Spleen (tissue), 11 donors: Measurements from ENCODE around the gene B4GALT2. TPM values are rescaled to one million over a fixed set of nuclear protein-coding genes. Genes with fewer than 3 reads are reported as not detected.

Experiments used
- DNase-seq: peaks from one replicate; pipeline ENCODE4 v3.0.0-alpha.2; 2020
- H3K27ac ChIP-seq, 8 donors: fragments of 200-600 bp; sonication (generic) in 7 of 8; 1 replicate in 4 of 8; 2 replicates in 4 of 8; pipeline versions ENCODE4 v1.5.0 to v1.8.0; 2016 to 2021; ENCODE audit warnings: inconsistent platforms in 4 of 8, mild to moderate bottlenecking in 4 of 8, moderate library complexity in 1 of 8
- H3K27me3 ChIP-seq, 7 donors: fragments of 200-600 bp; sonication (generic) in 6 of 7; replicated peaks in 1 of 7; 1 replicate in 4 of 7; 2 replicates in 3 of 7; pipeline versions ENCODE4 v1.5.0 to v1.8.0; 2016 to 2021; ENCODE audit warnings: inconsistent platforms in 3 of 7, mild to moderate bottlenecking in 1 of 7
- H3K36me3 ChIP-seq, 6 donors: fragments of 200-600 bp; sonication (generic) in 5 of 6; 1 replicate in 4 of 6; 2 replicates in 2 of 6; pipeline versions ENCODE4 v1.5.0 to v1.8.0; 2016 to 2021; ENCODE audit warnings: inconsistent platforms in 2 of 6
- H3K4me1 ChIP-seq, 6 donors: fragments of 200-600 bp; sonication (generic) in 5 of 6; 1 replicate in 3 of 6; 2 replicates in 3 of 6; pipeline versions ENCODE4 v1.5.0 to v1.8.0; 2016 to 2021; ENCODE audit warnings: inconsistent platforms in 3 of 6
- H3K4me3 ChIP-seq, 8 donors: fragments of 200-600 bp; sonication (generic) in 7 of 8; 1 replicate in 4 of 8; 2 replicates in 4 of 8; pipeline versions ENCODE4 v1.5.0 to v1.8.0; 2016 to 2021; ENCODE audit warnings: inconsistent platforms in 4 of 8, mild to moderate bottlenecking in 4 of 8, moderate library complexity in 2 of 8
- H3K9me3 ChIP-seq, 8 donors: fragments of 200-600 bp; sonication (generic) in 7 of 8; 1 replicate in 4 of 8; 2 replicates in 4 of 8; pipeline versions ENCODE4 v1.5.0 to v1.8.0; 2016 to 2021; ENCODE audit warnings: inconsistent platforms in 4 of 8
- POLR2A ChIP-seq, 3 donors: fragments of 450-650 bp; IDR thresholded peaks; one replicate each; pipeline ENCODE4 v1.5.1; 2017; ENCODE audit warnings: antibody characterized with exemption in 3 of 3, mild to moderate bottlenecking in 1 of 3
- POLR2AphosphoS5 ChIP-seq, 3 donors: sonication (generic); formaldehyde crosslinking; IDR thresholded peaks; one replicate each; pipeline ENCODE4 v1.5.1; 2017; ENCODE audit warnings: antibody characterized with exemption in 3 of 3
- WGBS, 5 donors: extraction: QIAGEN DNeasy Blood & Tissue Kit in 3 of 5; methylation state at CpG; one replicate each; pipeline versions ENCODE4 v1.1.5 to v1.1.7; 2013 to 2018; 5-methylcytosine and 5-hydroxymethylcytosine counted together
- intact Hi-C: fragments of 100-400 bp; cut with DNase I; formaldehyde crosslinking; loops from one replicate; pipeline ENCODE4 v1.15.0; 2023; ENCODE audit warnings: low total_unique reads
- polyA plus RNA-seq, 3 donors: library from polyadenylated mRNA; stranded (reverse); fragments of 200-250 nt; gene quantifications; one replicate each; pipeline ENCODE4 v1.2.1, GENCODE V29; 2013
- total RNA-seq, 7 donors: library from RNA; depleted of rRNA in 3 of 7; stranded (reverse); fragments of >200 nt in 3 of 7; fragmentation: NEBNext Ultra II Directional in 4 of 7; extraction: Animal tissue kit (Norgen Biotek cat#: 25700) in 4 of 7; gene quantifications; one replicate each; pipeline versions ENCODE4 v1.1.0 to v1.2.1, GENCODE V29; 2016 to 2021
- TF ChIP-seq, protein P1 (sequence below), 11 experiments: fragments of 200-600 bp in 7 of 11; fragments of 450-650 bp in 4 of 11; sonication (generic) in 4 of 11; IDR thresholded peaks in 8 of 11; conservative IDR thresholded peaks in 3 of 11; 1 replicate in 7 of 11; 2 replicates in 4 of 11; pipeline versions ENCODE4 v1.4.0 to v1.8.0; 2016 to 2021; ENCODE audit warnings: antibody characterized with exemption in 11 of 11, inconsistent platforms in 4 of 11, mild to moderate bottlenecking in 1 of 11
- donor health status: healthy with polysubstance abuse.
- donor health status: DM: no; HTN: no; CAD: no; lungs with moderate emphysema.
- donor health status: DM: no; HTN: no; CAD: no.
- donor health status: Bipolar disorder and iron deficiency.
- donor health status: healthy.
- donor health status: DM: no; HTN: no; CAD: no.
- donor health status: DM: yes; HTN: yes; CAD: no.

Gene B4GALT2
- total and polyA plus RNA-seq, 10 donors, result 7.0 to 23.3 (median 12.8) TPM

GRCh38 chr1:44037154-44037553 lies 58.1 kb downstream of the B4GALT2 start:
- 67 to 81% (median 79%) methylated on average over 5 of the region's 5 CpGs for WGBS, 5 donors
- Histone ChIP-seq H3K27ac (no peak overlapping the region), H3K9me3 (no peaks in the 10 kb centered on the region), H3K36me3 (no peaks in the 10 kb centered on the region), H3K4me3 (no peak overlapping the region), H3K4me1 (peaks cover 0 to 21% (median 14%) of the 10 kb centered on the region in 6 donors), H3K27me3 (no peaks in the 10 kb centered on the region)
- intact Hi-C loops, result no loop called here
- TF ChIP-seq, protein P1, sequence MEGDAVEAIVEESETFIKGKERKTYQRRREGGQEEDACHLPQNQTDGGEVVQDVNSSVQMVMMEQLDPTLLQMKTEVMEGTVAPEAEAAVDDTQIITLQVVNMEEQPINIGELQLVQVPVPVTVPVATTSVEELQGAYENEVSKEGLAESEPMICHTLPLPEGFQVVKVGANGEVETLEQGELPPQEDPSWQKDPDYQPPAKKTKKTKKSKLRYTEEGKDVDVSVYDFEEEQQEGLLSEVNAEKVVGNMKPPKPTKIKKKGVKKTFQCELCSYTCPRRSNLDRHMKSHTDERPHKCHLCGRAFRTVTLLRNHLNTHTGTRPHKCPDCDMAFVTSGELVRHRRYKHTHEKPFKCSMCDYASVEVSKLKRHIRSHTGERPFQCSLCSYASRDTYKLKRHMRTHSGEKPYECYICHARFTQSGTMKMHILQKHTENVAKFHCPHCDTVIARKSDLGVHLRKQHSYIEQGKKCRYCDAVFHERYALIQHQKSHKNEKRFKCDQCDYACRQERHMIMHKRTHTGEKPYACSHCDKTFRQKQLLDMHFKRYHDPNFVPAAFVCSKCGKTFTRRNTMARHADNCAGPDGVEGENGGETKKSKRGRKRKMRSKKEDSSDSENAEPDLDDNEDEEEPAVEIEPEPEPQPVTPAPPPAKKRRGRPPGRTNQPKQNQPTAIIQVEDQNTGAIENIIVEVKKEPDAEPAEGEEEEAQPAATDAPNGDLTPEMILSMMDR (IDR thresholded peaks at IDR 0.05 in 8 of 11, conservative IDR thresholded peaks at IDR 0.05 in 3 of 11), result no peak
- TF ChIP-seq POLR2A (IDR thresholded peaks at IDR 0.05) (no peak), POLR2AphosphoS5 (IDR thresholded peaks at IDR 0.05) (no peak)
- DNase-seq, result no peak

- Histone ChIP-seq H3K27ac (no peak overlapping the region), H3K9me3 (no peaks in the 10 kb centered on the region), H3K4me3 (no peak overlapping the region), H3K4me1 (peaks cover 0 to 20% (median 12%) of the 10 kb centered on the region in 6 donors), H3K36me3 (no peaks in the 10 kb centered on the region), H3K27me3 (no peaks in the 10 kb centered on the region)
- 76 to 95% (median 87%) methylated on average over 2 of the region's 2 CpGs for WGBS, 5 donors
- intact Hi-C loops, result no loop called here
- TF ChIP-seq POLR2AphosphoS5 (IDR thresholded peaks at IDR 0.05), result no peak
- TF ChIP-seq POLR2A (IDR thresholded peaks at IDR 0.05), result no peak
- TF ChIP-seq, protein P1 (IDR thresholded peaks at IDR 0.05 in 8 of 11, conservative IDR thresholded peaks at IDR 0.05 in 3 of 11), result no peak
- DNase-seq, result no peak
Observed at GRCh38 chr1:44038876-44039657, 60.1 kb downstream of the B4GALT2 start.

DNA sequence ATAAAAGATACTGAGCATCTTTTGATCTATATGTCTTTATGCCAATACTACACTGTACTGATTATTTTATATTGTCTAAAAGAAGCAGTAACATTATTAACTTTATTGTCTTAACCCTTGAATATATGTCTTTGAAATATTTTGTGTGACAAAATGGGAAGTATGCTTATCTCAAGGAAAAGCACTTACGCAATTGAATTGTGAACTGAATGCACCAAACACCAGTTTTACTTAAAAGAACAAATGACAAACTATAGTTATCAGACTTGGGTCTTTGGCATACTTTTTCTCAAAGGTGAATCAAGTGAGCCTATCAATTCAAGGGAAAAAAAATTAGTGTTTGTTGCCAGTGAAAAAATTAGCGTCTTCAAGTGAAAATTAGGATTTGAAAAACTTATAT lies 61.4 kb downstream of the B4GALT2 start:
- TF ChIP-seq, protein P1 (IDR thresholded peaks at IDR 0.05 in 8 of 11, conservative IDR thresholded peaks at IDR 0.05 in 3 of 11), result no peak
- TF ChIP-seq POLR2AphosphoS5 (IDR thresholded peaks at IDR 0.05), result no peak
- WGBS, 5 donors, result 47 to 79% (median 61%) methylated on average over 2 of the region's 2 CpGs
- H3K27me3 ChIP-seq, result no peaks in the 10 kb centered on the region
- H3K9me3 ChIP-seq, result no peaks in the 10 kb centered on the region
- intact Hi-C loops, result loop anchor here (2.0 to 10.0 kb wide), 2 partner anchors 36 to 506 kb away; partner anchors contain the start of gene PTPRF
- no peak overlapping the region for H3K4me3 ChIP-seq
- peaks cover 0 to 15% (median 12%) of the 10 kb centered on the region in 6 donors for H3K4me1 ChIP-seq
- no peak overlapping the region for H3K27ac ChIP-seq
- no peaks in the 10 kb centered on the region for H3K36me3 ChIP-seq
- no peak for DNase-seq

Other genes starting within 250 kb of the B4GALT2 start
- 1 to 10 TPM in 1 of 7 donors, under 1 TPM in 2, not detected in 4; 0.63 to 2.1 (median 0.81) TPM for gene ARTN, start 45.4 kb upstream of the B4GALT2 start, total RNA-seq
- gene ARTN, start 45.4 kb upstream of the B4GALT2 start, polyA plus RNA-seq, result 1 to 10 TPM in 1 of 3 donors, under 1 TPM in 2; 0.35 to 1.2 (median 0.52) TPM
- 10 to 100 TPM; 18.2 to 27.4 (median 22.6) TPM for gene IPO13, start 32.3 kb upstream of the B4GALT2 start, total RNA-seq
- 10 to 100 TPM; 10.5 to 19.4 (median 16.4) TPM for gene IPO13, start 32.3 kb upstream of the B4GALT2 start, polyA plus RNA-seq
- gene DPH2, start 9.2 kb upstream of the B4GALT2 start, total RNA-seq, result 10 to 100 TPM; 22.9 to 36.5 (median 26.1) TPM
- 10 to 100 TPM; 15.7 to 24.6 (median 17.6) TPM for gene DPH2, start 9.2 kb upstream of the B4GALT2 start, polyA plus RNA-seq
- gene ATP6V0B, start 4.2 kb upstream of the B4GALT2 start, total RNA-seq, result 100 to 1,000 TPM; 124 to 219 (median 133) TPM
- gene ATP6V0B, start 4.2 kb upstream of the B4GALT2 start, polyA plus RNA-seq, result 100 to 1,000 TPM; 176 to 205 (median 177) TPM
- gene CCDC24, start 12.4 kb downstream of the B4GALT2 start, total RNA-seq, result 1 to 10 TPM; 3.3 to 7.0 (median 5.0) TPM
- 10 to 100 TPM in 2 of 3 donors, 1 to 10 TPM in 1; 7.5 to 25.9 (median 14.5) TPM for gene CCDC24, start 12.4 kb downstream of the B4GALT2 start, polyA plus RNA-seq
- gene SLC6A9, start 52.3 kb downstream of the B4GALT2 start, total RNA-seq, result 1 to 10 TPM; 1.1 to 6.1 (median 3.0) TPM
- gene SLC6A9, start 52.3 kb downstream of the B4GALT2 start, polyA plus RNA-seq, result under 1 TPM; 0.26 to 0.86 (median 0.35) TPM
- gene KLF17, start 139.6 kb downstream of the B4GALT2 start, total RNA-seq, result under 1 TPM in 1 of 7 donors, not detected in 6; 0.26 TPM
- not detected for gene KLF17, start 139.6 kb downstream of the B4GALT2 start, polyA plus RNA-seq
- not detected for gene KLF18, start 162.4 kb downstream of the B4GALT2 start, total RNA-seq
- not detected for gene KLF18, start 162.4 kb downstream of the B4GALT2 start, polyA plus RNA-seq
- gene DMAP1, start 234.3 kb downstream of the B4GALT2 start, total RNA-seq, result 10 to 100 TPM; 37.8 to 57.2 (median 46.7) TPM
- gene DMAP1, start 234.3 kb downstream of the B4GALT2 start, polyA plus RNA-seq, result 10 to 100 TPM; 39.7 to 84.6 (median 68.1) TPM